Gastroesophageal sphincter (tissue), 4 donors: ENCODE data around the gene NAB1. TPM values are rescaled to one million over a fixed set of nuclear protein-coding genes. Genes with fewer than 3 reads are reported as not detected.

Experiments used
- ATAC-seq: fragments of 150-250 bp; one replicate; pipeline ENCODE4 v1.9.1; 2016; ENCODE audit warnings: mild to moderate bottlenecking, moderate library complexity
- H3K27ac ChIP-seq, 4 donors: fragments of 200-600 bp; sonication (generic) in 3 of 4; 1 replicate in 3 of 4; 2 replicates in 1 of 4; pipeline ENCODE4 v1.5.1; 2016 to 2019
- H3K27me3 ChIP-seq: fragments of 200-600 bp; sonication (generic); one replicate; pipeline ENCODE4 v1.5.1; 2019
- H3K36me3 ChIP-seq, 2 donors: fragments of 200-600 bp; sonication (generic); one replicate each; pipeline ENCODE4 v1.5.1; 2019; ENCODE audit warnings: control low read depth in 1 of 2
- H3K4me1 ChIP-seq, 3 donors: fragments of 200-600 bp; sonication (generic); 1 replicate in 2 of 3; 2 replicates in 1 of 3; pipeline ENCODE4 v1.5.1; 2016 to 2019; ENCODE audit warnings: control low read depth in 2 of 3
- H3K4me3 ChIP-seq, 2 donors: fragments of 200-600 bp; sonication (generic); one replicate each; pipeline ENCODE4 v1.5.1; 2019; ENCODE audit warnings: mild to moderate bottlenecking in 1 of 2, moderate library complexity in 1 of 2
- H3K9me3 ChIP-seq, 3 donors: fragments of 200-600 bp; sonication (generic); one replicate each; pipeline ENCODE4 v1.5.1; 2017 to 2019; ENCODE audit warnings: control low read depth in 2 of 3
- EP300 ChIP-seq: sonication (generic); formaldehyde crosslinking; IDR thresholded peaks from one replicate; pipeline ENCODE4 v1.6.1; 2017; ENCODE audit warnings: antibody characterized with exemption, mild to moderate bottlenecking
- POLR2A ChIP-seq, 2 donors: fragments of 450-650 bp; IDR thresholded peaks; one replicate each; pipeline ENCODE4 v1.6.1; 2017; ENCODE audit warnings: antibody characterized with exemption in 2 of 2, mild to moderate bottlenecking in 2 of 2, moderate library complexity in 1 of 2
- POLR2AphosphoS5 ChIP-seq: sonication (generic); formaldehyde crosslinking; IDR thresholded peaks from one replicate; pipeline ENCODE4 v1.6.1; 2017; ENCODE audit warnings: antibody characterized with exemption
- WGBS, 2 donors: methylation state at CpG; one replicate each; pipeline ENCODE4 v1.1.5; 2018; ENCODE audit warnings: low coverage in 1 of 2; 5-methylcytosine and 5-hydroxymethylcytosine counted together
- total RNA-seq, 4 donors: library from RNA; depleted of rRNA; stranded (reverse); fragments of >200 nt; gene quantifications; one replicate each; pipeline ENCODE4 v1.1.0, GENCODE V29; 2016
- TF ChIP-seq, protein P1 (sequence below), 4 experiments: fragments of 200-600 bp in 2 of 4; fragments of 450-650 bp in 2 of 4; sonication (generic) in 1 of 4; IDR thresholded peaks; one replicate each; pipeline ENCODE4 v1.5.1; 2017 to 2019; ENCODE audit warnings: antibody characterized with exemption in 4 of 4, mild to moderate bottlenecking in 2 of 4, moderate library complexity in 2 of 4

The NAB1 gene
- total RNA-seq, 4 donors from 2014 or later: 50.9 to 98.5 (median 73.8) TPM

DNA sequence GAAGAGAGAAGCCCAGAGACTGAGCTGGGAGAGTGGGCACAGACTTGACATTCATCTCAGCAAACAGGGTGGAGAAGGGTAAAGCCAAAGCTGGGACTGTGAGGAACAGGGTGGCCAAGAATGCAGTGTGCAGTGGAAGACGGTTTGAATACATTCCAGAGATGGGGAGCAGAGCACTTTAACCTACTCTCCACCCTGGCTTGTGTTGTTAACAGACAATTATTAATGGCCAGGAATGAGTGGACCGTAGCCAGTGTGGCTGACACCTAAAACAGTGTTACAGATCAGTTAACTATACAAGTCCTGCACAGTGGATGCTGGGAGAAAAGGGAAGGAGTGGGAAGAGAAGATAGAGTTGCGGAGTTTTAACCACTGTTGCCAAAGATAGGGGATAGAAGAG is 7.4 kb upstream of the NAB1 start:
- TF ChIP-seq EP300 (no peak), POLR2AphosphoS5 (no peak), POLR2A (IDR thresholded peaks at IDR 0.05) (no peak)
- TF ChIP-seq, protein P1, sequence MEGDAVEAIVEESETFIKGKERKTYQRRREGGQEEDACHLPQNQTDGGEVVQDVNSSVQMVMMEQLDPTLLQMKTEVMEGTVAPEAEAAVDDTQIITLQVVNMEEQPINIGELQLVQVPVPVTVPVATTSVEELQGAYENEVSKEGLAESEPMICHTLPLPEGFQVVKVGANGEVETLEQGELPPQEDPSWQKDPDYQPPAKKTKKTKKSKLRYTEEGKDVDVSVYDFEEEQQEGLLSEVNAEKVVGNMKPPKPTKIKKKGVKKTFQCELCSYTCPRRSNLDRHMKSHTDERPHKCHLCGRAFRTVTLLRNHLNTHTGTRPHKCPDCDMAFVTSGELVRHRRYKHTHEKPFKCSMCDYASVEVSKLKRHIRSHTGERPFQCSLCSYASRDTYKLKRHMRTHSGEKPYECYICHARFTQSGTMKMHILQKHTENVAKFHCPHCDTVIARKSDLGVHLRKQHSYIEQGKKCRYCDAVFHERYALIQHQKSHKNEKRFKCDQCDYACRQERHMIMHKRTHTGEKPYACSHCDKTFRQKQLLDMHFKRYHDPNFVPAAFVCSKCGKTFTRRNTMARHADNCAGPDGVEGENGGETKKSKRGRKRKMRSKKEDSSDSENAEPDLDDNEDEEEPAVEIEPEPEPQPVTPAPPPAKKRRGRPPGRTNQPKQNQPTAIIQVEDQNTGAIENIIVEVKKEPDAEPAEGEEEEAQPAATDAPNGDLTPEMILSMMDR (IDR thresholded peaks at IDR 0.05): no peak
- H3K27me3 ChIP-seq: no peaks in the 10 kb centered on the region
- ATAC-seq: no peak
- no peaks in the 10 kb centered on the region for H3K9me3 ChIP-seq
- H3K27ac ChIP-seq: peak overlapping the region in 3 of 4 donors; percentile 51 to 54 (median 52)
- no peaks in the 10 kb centered on the region for H3K36me3 ChIP-seq
- 25 to 42% methylated on average over 1 to 2 of the region's 3 CpGs for WGBS, 2 donors
- no peak overlapping the region for H3K4me3 ChIP-seq
- H3K4me1 ChIP-seq: peaks cover 19 to 56% (median 31%) of the 10 kb centered on the region in 3 donors

DNA sequence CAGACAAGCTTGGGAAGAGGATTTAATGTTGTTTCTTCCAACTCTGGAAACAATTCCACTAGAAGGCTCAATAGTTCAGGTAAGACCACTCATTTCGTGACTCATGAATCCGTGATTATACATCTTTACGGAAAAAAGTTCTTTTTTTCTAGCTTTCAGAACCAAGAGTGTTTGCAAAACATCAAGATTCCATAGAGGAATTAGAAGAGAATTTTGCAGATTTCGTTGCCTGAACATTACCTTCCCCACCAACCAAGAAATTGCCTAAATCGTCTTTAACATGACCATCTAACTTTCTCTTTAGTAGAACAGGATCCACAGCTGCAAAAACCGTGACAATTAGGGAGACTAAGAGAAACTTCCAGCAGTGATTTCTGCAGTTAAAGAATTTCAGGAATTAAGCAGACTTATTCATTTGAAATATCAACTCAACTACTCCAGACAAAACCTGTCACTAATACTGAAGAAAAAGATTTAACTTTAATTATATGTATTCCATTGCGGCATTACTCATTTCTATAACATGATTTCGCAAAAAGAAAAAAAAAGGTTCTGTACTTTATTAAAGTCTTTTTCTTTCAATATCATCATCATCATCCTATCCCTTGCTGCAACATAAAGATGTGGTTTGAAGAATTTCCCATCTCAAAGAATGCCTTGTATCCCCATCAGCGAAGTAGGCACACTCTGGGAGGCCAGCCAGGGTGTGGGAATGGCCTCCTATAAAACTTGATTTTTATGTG is 1.9 kb upstream of the NAB1 start:
- TF ChIP-seq POLR2AphosphoS5: no peak
- TF ChIP-seq, protein P1 (IDR thresholded peaks at IDR 0.05): no peak
- TF ChIP-seq EP300: no peak
- TF ChIP-seq POLR2A (IDR thresholded peaks at IDR 0.05): no peak
- Histone ChIP-seq H3K36me3 (no peaks in the 10 kb centered on the region), H3K27me3 (no peaks in the 10 kb centered on the region), H3K4me1 (peaks cover 3 to 49% (median 8%) of the 10 kb centered on the region in 3 donors), H3K4me3 (peak overlapping the region in 1 of 2 donors; percentile 76), H3K9me3 (no peaks in the 10 kb centered on the region), H3K27ac (peak overlapping the region; percentile 36 to 99 (median 76))
- ATAC-seq: no peak
- 44 to 46% methylated on average over 7 to 9 of the region's 9 CpGs for WGBS, 2 donors

DNA sequence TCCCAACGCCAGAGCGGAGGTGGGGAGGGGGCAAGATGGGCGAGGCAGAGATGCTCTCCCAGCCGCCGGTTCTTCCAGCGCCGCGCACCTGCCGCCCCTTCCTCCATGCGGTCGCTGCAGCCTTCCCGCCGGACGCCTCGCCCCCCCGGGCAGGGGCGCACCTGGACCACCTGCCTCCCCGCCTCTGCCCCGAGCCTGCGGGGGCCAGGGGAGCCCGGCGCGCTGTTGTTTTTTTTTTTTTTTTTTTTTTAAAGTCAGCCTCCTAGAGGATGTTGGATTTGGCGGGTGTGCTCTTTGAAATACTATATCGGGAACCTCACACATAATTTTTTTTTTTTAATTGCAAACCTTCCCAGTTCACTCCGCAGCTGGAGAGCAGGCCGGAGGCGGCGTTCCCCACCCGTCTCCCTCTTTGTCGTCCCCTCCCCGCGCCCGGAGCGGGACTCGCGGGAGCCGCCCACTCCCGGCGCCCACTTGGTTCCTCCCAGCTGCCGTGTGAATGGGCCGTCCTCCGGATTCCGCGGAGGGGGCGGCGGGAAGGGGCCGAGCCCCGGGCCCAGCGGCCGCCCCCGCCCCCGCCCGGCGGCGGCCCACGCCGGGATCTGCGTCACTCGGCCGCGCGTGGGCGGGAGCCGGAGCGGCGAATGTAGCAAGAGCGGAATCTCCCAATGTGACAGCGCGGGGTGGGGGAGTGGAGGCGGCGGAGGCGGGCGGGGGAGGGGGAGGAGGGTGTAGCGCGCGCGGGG is 421 bp upstream of the NAB1 start:
- Histone ChIP-seq H3K27ac (peak overlapping the region; percentile 90 to 99 (median 96)), H3K9me3 (no peaks in the 10 kb centered on the region), H3K4me1 (peaks cover 3 to 61% (median 8%) of the 10 kb centered on the region in 3 donors), H3K27me3 (no peaks in the 10 kb centered on the region), H3K36me3 (no peaks in the 10 kb centered on the region), H3K4me3 (peak overlapping the region; percentile 66 to 76)
- TF ChIP-seq POLR2A (IDR thresholded peaks at IDR 0.05): peak; percentile 56 to 63
- no peak for TF ChIP-seq EP300
- TF ChIP-seq, protein P1 (IDR thresholded peaks at IDR 0.05): no peak
- TF ChIP-seq POLR2AphosphoS5: peak; percentile 71
- peak; percentile 93 for ATAC-seq
- WGBS, 2 donors: 0% methylated on average over 3 to 20 of the region's 78 CpGs

DNA sequence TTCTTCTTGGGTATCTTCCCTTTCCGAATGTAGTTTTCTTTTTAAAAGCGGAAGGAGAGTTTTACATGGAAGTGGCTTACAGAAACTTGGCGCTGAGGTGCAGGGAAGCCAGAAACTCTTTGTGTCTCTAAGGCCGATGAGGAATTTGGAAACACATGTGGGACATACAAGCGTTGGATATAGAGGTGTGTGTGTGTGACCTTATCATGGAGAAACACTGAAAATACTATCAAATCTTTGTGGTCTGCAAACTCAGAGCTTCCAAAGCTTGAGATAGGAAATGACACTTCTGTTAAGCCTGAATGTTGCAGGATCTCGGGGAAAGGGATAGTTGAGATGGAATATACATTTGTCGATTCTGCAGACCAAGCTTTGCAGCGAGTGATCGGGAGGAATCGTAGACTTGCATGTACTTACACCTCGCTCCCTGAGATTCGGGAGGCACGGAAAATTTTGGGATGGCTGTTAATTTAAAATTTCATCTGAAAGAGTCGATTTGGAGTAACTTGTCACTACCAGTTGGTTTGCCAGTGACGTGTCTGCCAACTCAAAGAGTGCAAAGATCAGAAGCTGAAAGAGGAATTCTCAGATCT is 1.0 kb downstream of the NAB1 start:
- H3K4me3 ChIP-seq: peak overlapping the region; percentile 66 to 76
- no peaks in the 10 kb centered on the region for H3K27me3 ChIP-seq
- H3K36me3 ChIP-seq: no peaks in the 10 kb centered on the region
- ATAC-seq: no peak
- peaks cover 7 to 75% (median 12%) of the 10 kb centered on the region in 3 donors for H3K4me1 ChIP-seq
- WGBS, 2 donors: 0% methylated on average over 14 to 15 of the region's 15 CpGs
- no peak for TF ChIP-seq POLR2AphosphoS5
- TF ChIP-seq, protein P1 (IDR thresholded peaks at IDR 0.05): no peak
- no peak for TF ChIP-seq EP300
- TF ChIP-seq POLR2A (IDR thresholded peaks at IDR 0.05): no peak
- H3K27ac ChIP-seq: peak overlapping the region; percentile 90 to 99 (median 96)
- no peaks in the 10 kb centered on the region for H3K9me3 ChIP-seq
